Calu3 (cell line): ENCODE data around the gene DTNB. TPM values are rescaled to one million over a fixed set of nuclear protein-coding genes. Genes with fewer than 3 reads are reported as not detected.

Source experiments
- BruUV-seq: library from RNA; stranded (reverse); fragments of 400-500 nt; replicated peaks from 2 replicates; lab custom pipeline; 2021; lab: Mats Ljungman, UMichigan
- CTCF ChIA-PET: fragments of 300-600 bp; sonication (Branson Sonifier 250); formaldehyde crosslinking; loops from one replicate; lab custom pipeline; 2022; ENCODE audit warnings: antibody characterized with exemption; lab: Charles Lee
- DNase-seq: peaks from one replicate; pipeline ENCODE4 v3.0.0; 2022
- H3K27ac Mint-ChIP-seq: one replicate; pipeline ENCODE4 v1.8.0; 2022; ENCODE audit warnings: mixed read lengths; ENCODE audit not compliant: unreplicated experiment
- H3K27me3 Mint-ChIP-seq: one replicate; pipeline ENCODE4 v1.8.0; 2022; ENCODE audit warnings: mixed read lengths; ENCODE audit not compliant: unreplicated experiment
- H3K36me3 Mint-ChIP-seq: one replicate; pipeline ENCODE4 v1.8.0; 2022; ENCODE audit warnings: mild to moderate bottlenecking, moderate library complexity, mixed read lengths; ENCODE audit not compliant: insufficient read depth, unreplicated experiment
- H3K4me1 Mint-ChIP-seq: one replicate; pipeline ENCODE4 v1.8.0; 2022; ENCODE audit warnings: mild to moderate bottlenecking, low read depth, mixed read lengths; ENCODE audit not compliant: unreplicated experiment
- H3K4me3 Mint-ChIP-seq: one replicate; pipeline ENCODE4 v1.8.0; 2022; ENCODE audit warnings: mild to moderate bottlenecking, low read depth, moderate library complexity, mixed read lengths; ENCODE audit not compliant: unreplicated experiment
- H3K9me3 Mint-ChIP-seq: one replicate; pipeline ENCODE4 v1.8.0; 2022; ENCODE audit warnings: low read depth, mixed read lengths; ENCODE audit not compliant: unreplicated experiment
- intact Hi-C: fragments of 100-400 bp; cut with micrococcal nuclease; formaldehyde crosslinking; loops from one replicate; pipeline ENCODE4 v1.10.0; 2022; ENCODE audit not compliant: unreplicated experiment
- total RNA-seq: library from RNA; stranded (reverse); gene quantifications from 2 replicates; pipeline ENCODE4 v1.2.3, GENCODE V29; 2022
- TF ChIP-seq, protein P1 (sequence below): fragments of 200-600 bp; IDR thresholded peaks from one replicate; pipeline ENCODE4 v1.8.0; 2022; ENCODE audit warnings: antibody characterized with exemption; ENCODE audit not compliant: unreplicated experiment

The DTNB gene
- total RNA-seq, 1 experiment from 2014 or later: 27.3 TPM

DNA sequence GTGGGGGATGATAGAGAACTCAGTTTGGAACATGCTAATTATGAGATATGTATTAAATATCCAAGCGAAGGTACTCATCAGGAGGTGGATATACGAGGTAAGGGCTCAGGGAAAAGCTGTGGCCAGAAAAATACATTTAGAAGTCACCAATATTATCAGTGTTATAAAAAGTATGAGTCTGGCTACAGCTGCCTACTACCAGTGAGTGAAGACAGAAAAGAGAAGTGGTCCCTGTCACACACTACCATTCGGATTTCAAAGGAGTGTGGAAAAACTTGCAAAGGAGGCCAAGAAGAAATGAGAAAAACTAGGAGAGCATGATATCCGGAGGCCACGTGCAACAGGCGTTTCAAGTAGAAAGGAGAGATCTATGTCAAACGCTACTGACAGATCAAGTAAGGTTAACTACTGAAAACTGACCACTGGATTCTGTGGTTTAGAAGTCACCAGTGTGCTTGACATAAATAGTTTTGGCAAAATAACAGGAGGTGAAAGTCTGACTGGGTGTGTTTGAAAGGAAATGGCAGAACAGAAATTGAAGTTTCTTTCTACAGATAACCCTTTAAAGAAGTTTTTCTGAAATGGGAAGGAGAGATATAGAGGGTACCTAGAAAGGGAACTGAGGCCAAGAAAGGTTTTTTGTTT, 213.0 kb downstream of the DTNB start:
- Mint-ChIP-seq H3K4me1 (no peaks in the 10 kb centered on the region), H3K36me3 (no peaks in the 10 kb centered on the region), H3K27me3 (no peaks in the 10 kb centered on the region), H3K4me3 (no peak overlapping the region), H3K27ac (no peak overlapping the region), H3K9me3 (no peaks in the 10 kb centered on the region)
- CTCF ChIA-PET: no interaction called here
- TF ChIP-seq, protein P1, sequence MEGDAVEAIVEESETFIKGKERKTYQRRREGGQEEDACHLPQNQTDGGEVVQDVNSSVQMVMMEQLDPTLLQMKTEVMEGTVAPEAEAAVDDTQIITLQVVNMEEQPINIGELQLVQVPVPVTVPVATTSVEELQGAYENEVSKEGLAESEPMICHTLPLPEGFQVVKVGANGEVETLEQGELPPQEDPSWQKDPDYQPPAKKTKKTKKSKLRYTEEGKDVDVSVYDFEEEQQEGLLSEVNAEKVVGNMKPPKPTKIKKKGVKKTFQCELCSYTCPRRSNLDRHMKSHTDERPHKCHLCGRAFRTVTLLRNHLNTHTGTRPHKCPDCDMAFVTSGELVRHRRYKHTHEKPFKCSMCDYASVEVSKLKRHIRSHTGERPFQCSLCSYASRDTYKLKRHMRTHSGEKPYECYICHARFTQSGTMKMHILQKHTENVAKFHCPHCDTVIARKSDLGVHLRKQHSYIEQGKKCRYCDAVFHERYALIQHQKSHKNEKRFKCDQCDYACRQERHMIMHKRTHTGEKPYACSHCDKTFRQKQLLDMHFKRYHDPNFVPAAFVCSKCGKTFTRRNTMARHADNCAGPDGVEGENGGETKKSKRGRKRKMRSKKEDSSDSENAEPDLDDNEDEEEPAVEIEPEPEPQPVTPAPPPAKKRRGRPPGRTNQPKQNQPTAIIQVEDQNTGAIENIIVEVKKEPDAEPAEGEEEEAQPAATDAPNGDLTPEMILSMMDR: no peak
- BruUV-seq: no TSS peak
- no peak for DNase-seq
- intact Hi-C loops: no loop called here

DNA sequence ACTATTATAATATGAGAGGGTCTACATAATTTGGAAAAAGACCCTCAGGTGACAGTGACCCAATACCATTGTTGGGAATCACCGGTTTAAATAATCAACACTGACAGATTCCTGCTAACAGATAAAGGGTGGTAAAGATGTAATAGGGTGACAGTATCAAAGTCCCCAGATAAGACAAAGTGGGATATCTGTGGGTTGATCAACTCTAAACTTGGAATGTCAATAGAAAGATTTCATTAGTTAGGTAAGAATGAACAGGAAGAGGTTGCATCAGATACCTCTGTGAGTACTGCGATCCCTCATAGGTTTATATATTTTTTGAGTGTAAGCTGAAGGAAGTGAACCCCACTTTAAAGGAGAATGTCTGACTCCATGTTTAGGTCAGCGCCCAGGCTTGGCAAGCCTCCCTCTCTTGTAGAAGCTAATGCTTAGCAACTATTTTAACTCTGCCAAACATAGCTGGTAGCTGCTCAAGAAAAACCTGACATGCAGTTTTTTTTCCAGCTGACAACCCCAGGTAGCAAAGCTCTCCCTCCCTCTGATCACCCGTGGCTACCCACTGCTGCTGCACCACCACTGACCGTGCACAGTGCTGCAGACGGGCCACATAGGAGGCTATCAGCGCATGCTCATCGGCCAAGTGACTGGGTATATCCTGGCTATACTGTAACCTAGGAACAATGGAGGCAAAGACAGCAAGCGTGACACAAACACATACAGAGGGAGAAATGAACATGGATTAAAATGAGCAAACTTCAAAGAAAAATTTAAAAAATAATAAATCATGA, 218.4 kb downstream of the DTNB start:
- no peaks in the 10 kb centered on the region for H3K9me3 Mint-ChIP-seq
- no TSS peak for BruUV-seq
- DNase-seq: no peak
- TF ChIP-seq, protein P1: no peak
- H3K36me3 Mint-ChIP-seq: no peaks in the 10 kb centered on the region
- no peak overlapping the region for H3K4me3 Mint-ChIP-seq
- intact Hi-C loops: no loop called here
- H3K4me1 Mint-ChIP-seq: no peaks in the 10 kb centered on the region
- H3K27me3 Mint-ChIP-seq: no peaks in the 10 kb centered on the region
- CTCF ChIA-PET: no interaction called here
- H3K27ac Mint-ChIP-seq: no peak overlapping the region

DNA sequence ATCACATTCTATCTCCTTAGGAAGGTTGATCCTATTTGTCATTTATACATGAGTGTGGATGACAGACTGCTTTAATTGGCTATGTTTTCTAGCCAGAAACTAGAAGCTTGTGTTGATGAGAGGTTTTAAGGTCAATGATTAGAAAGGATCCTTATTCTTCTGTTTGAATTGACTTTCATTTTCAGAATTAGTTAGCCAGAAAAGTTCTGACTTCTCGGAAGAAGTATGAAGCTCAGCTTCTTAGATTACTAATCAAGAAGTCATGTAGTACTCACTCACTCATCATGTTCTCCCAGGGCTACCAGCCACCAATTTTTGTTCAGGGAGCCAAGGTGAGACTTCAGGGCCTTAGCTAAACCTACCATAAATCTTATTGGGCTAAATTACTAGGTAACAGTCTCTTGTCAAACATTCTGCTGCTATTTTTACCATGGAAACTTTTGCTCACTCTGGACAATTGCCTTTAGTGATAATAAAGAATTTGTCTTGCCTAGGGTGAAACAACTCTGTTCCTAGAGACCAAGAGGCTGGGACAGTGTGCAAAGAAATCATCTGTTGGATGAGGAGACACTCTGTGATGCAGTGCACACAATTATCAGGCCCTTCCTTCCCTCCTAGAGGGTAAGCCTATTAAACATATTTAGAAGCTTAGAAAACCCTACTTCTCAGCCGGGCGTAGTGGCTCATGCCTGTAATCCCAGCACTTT, 220.0 kb downstream of the DTNB start:
- CTCF ChIA-PET: interaction anchor here (0.7 kb wide), 1 partner anchor 94 kb away, joined by 3 read pairs; no protein-coding TSS in a partner anchor
- Mint-ChIP-seq H3K4me3 (no peak overlapping the region), H3K9me3 (no peaks in the 10 kb centered on the region), H3K36me3 (no peaks in the 10 kb centered on the region), H3K4me1 (no peaks in the 10 kb centered on the region), H3K27ac (no peak overlapping the region), H3K27me3 (no peaks in the 10 kb centered on the region)
- TF ChIP-seq, protein P1: no peak
- DNase-seq: no peak
- intact Hi-C loops: no loop called here
- BruUV-seq: no TSS peak

DNA sequence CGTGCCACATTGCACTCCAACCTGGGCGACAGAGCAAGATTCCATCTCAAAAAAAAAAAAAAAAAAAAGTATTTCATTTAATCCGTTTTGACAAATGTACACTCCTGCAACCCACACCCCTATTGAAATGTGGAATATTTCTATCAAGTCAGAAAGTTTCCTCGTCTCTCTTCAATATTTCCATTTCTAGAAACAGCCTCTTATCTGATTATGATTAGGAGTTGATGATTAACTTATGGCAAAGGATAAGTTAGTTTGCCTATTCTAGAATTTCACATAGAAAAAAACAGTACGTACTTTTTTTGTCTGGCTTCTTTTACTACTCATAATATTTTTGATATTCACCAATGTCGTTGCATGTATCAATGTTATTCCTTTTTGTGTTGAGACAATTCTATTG, 224.6 kb downstream of the DTNB start:
- CTCF ChIA-PET: interaction anchor here (0.7 kb wide), 1 partner anchor 126 kb away, joined by 6 read pairs; no protein-coding TSS in a partner anchor
- Mint-ChIP-seq H3K9me3 (no peaks in the 10 kb centered on the region), H3K36me3 (no peaks in the 10 kb centered on the region)

More for the DNA sequence above, 224.6 kb downstream of the DTNB start:
- BruUV-seq: no TSS peak
- H3K4me3 Mint-ChIP-seq: no peak overlapping the region
- TF ChIP-seq, protein P1: no peak
- intact Hi-C loops: no loop called here
- H3K27me3 Mint-ChIP-seq: no peaks in the 10 kb centered on the region
- H3K4me1 Mint-ChIP-seq: no peaks in the 10 kb centered on the region
- no peak for DNase-seq
- no peak overlapping the region for H3K27ac Mint-ChIP-seq
